ENCODE results near the gene MFRP. TPM values are rescaled to one million over a fixed set of nuclear protein-coding genes. Genes with fewer than 3 reads are reported as not detected.

Gene MFRP
- total RNA-seq, 1 experiment from 2014 or later = not detected

DNA sequence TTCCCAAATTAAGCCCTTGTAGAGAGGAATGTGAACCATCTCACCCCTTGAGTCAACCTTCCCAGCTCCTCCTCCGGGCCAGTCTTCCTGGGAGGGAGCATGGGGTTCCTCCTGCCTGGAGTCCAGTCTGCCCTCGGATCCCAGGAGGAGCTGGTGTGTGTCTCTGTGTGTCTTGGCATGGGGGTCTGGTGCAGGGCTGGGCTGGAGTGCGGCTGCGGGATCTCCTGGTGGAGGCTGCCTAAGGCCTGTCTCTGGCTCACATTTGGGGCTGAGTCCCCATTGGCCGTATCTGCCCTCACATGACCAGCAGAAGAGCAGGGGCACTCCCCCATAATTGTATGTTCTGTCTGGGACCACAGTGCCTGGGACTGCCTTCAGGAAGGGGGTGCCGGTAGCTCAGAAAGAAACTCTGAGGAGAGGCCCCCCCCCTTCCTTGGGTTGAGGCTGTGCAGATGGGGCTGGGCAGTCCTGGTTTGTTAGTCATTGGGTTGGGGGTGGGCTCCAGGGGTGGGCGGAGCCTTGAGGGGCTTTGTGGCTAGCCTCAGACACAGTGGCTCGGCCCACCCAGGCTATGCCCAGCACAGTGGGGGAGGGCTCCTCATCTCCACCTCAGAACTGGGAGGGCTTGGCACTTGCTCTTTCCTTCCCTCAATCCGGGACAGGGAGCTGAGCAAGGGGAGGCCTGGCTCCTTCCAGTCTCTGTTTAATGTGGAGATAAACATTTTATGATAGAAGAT is 8.8 kb downstream of the MFRP start:
- TF ChIP-seq TCF7L2 (IDR thresholded peaks at IDR 0.05; ENCODE audit: low read depth, low read length) = no peak
- 0 out of 2 replicates have a peak, but pooled peaks have one; percentile 19 for TF ChIP-seq POLR2AphosphoS5 (IDR thresholded peaks at IDR 0.05; ENCODE audit: low read depth, low read length)
- Histone ChIP-seq H3K4me1 (ENCODE audit: control insufficient read depth, insufficient read depth, low read length) (peaks cover 40% of the 10 kb centered on the region), H3K4me3 (ENCODE audit: low read depth in 2 of 2, low read length in 2 of 2) (0 out of 4 replicates have a peak overlapping the region, but pooled peaks of 1 of the 2 experiments have one; percentile 16), H3K27me3 (ENCODE audit: control insufficient read depth, insufficient read depth, low read length) (no peaks in the 10 kb centered on the region), H3K9me3 (ENCODE audit: control insufficient read depth, insufficient read depth, low read depth, low read length) (no peaks in the 10 kb centered on the region), H3K36me3 (ENCODE audit: control insufficient read depth, insufficient read depth, low read length) (no peaks in the 10 kb centered on the region), H3K27ac (ENCODE audit: low read length) (peak overlapping the region; percentile 40)
- intact Hi-C loops (cut with micrococcal nuclease; ENCODE audit: unreplicated experiment) (loop anchor here (2.0 to 5.0 kb wide), 2 partner anchors 35 to 137 kb away; no protein-coding TSS in a partner anchor), in situ Hi-C loops (cut with HindIII; ENCODE audit: low pct_unique_long_range_greater_than_20kb, low sequenced_read_pairs) (no loop called here)
- ChIA-PET POLR2A (interaction anchor here (0.6 to 1.3 kb wide), 6 partner anchors 18 to 392 kb away, joined by 3 to 13 read pairs (median 4); partner anchors contain the start of genes CBL and HINFP), CTCF (interaction anchor here (0.5 to 3.5 kb wide), 26 partner anchors 10 to 739 kb away, joined by 3 to 43 read pairs (median 5); partner anchors contain the start of genes CBL, DPAGT1, USP2 and VPS11)
- no peak for DNase-seq (ENCODE audit: low read depth, low spot score)
- no TSS peak for BruUV-seq (replicated peaks)
- ATAC-seq = peak; percentile 39

DNA sequence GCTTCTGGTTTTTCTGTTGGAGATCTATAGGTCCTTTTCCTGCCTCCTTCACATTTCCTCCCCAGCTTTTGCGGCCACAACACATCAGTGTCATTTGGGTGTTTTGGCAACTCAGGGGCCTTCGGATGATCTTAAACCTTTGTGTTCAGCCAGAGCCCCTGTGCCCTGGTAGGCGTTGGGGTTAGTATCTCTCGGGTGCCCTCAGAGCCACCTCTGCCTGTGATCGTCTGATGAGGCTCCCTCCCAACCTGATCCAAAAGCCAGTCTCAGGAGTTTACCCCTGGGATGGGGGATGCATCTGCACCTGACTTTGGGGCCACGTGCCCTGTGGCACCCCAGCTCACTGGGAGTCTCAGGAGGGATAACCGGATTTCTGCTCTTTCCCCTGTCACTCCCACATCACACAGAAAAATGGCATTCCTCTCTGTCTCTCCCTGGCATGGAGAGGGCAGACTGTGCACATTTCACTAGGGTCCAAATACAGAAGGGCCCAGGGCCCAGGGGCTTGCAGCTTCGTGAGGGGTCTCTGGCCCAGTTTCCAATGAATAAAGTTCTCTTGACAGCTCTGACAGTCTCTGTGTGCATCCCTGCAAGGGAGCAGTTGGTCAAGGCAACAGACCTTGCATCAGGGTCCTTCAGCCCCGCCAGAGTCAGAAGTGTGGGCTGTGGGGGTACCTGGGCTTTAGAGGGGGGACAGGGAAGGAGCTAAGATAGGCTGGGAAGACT is 9.6 kb downstream of the MFRP start:
- H3K27ac ChIP-seq (ENCODE audit: low read length) = peak overlapping the region; percentile 40; the same call in 1 of the 2 replicates
- in situ Hi-C loops (cut with HindIII; ENCODE audit: low pct_unique_long_range_greater_than_20kb, low sequenced_read_pairs) = no loop called here
- peaks cover 40% of the 10 kb centered on the region for H3K4me1 ChIP-seq (ENCODE audit: control insufficient read depth, insufficient read depth, low read length)
- no peaks in the 10 kb centered on the region for H3K27me3 ChIP-seq (ENCODE audit: control insufficient read depth, insufficient read depth, low read length)
- no TSS peak for BruUV-seq (replicated peaks)
- no peaks in the 10 kb centered on the region for H3K36me3 ChIP-seq (ENCODE audit: control insufficient read depth, insufficient read depth, low read length)
- no peaks in the 10 kb centered on the region for H3K9me3 ChIP-seq (ENCODE audit: control insufficient read depth, insufficient read depth, low read depth, low read length)
- intact Hi-C loops (cut with micrococcal nuclease; ENCODE audit: unreplicated experiment) = loop anchor here (5.0 kb wide), 1 partner anchor 35 kb away; no protein-coding TSS in a partner anchor
- ATAC-seq (no peak), DNase-seq (ENCODE audit: low read depth, low spot score) (no peak)
- ChIA-PET CTCF (interaction anchor here (1.1 to 3.5 kb wide), 4 partner anchors 14 to 138 kb away, joined by 3 to 43 read pairs (median 13); no protein-coding TSS in a partner anchor), POLR2A (interaction anchor here (0.6 to 0.7 kb wide), 2 partner anchors 131 to 391 kb away, joined by 3 to 5 read pairs; partner anchors contain the start of gene CBL)
- no peak overlapping the region for H3K4me3 ChIP-seq (ENCODE audit: low read depth in 2 of 2, low read length in 2 of 2)
- no peak for TF ChIP-seq SIN3A (IDR thresholded peaks at IDR 0.05; ENCODE audit: borderline replicate concordance, insufficient read depth, low read depth, low read length)
- TF ChIP-seq, protein P1, sequence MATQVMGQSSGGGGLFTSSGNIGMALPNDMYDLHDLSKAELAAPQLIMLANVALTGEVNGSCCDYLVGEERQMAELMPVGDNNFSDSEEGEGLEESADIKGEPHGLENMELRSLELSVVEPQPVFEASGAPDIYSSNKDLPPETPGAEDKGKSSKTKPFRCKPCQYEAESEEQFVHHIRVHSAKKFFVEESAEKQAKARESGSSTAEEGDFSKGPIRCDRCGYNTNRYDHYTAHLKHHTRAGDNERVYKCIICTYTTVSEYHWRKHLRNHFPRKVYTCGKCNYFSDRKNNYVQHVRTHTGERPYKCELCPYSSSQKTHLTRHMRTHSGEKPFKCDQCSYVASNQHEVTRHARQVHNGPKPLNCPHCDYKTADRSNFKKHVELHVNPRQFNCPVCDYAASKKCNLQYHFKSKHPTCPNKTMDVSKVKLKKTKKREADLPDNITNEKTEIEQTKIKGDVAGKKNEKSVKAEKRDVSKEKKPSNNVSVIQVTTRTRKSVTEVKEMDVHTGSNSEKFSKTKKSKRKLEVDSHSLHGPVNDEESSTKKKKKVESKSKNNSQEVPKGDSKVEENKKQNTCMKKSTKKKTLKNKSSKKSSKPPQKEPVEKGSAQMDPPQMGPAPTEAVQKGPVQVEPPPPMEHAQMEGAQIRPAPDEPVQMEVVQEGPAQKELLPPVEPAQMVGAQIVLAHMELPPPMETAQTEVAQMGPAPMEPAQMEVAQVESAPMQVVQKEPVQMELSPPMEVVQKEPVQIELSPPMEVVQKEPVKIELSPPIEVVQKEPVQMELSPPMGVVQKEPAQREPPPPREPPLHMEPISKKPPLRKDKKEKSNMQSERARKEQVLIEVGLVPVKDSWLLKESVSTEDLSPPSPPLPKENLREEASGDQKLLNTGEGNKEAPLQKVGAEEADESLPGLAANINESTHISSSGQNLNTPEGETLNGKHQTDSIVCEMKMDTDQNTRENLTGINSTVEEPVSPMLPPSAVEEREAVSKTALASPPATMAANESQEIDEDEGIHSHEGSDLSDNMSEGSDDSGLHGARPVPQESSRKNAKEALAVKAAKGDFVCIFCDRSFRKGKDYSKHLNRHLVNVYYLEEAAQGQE (IDR thresholded peaks at IDR 0.05; ENCODE audit: insufficient read depth in 1 of 2, low read depth in 2 of 2, low read length in 1 of 2) = no peak
- TF ChIP-seq TCF7L2 (IDR thresholded peaks at IDR 0.05; ENCODE audit: low read depth, low read length) = no peak
- TF ChIP-seq POLR2AphosphoS5 (IDR thresholded peaks at IDR 0.05; ENCODE audit: low read depth, low read length) = no peak
- TF ChIP-seq, protein P2, sequence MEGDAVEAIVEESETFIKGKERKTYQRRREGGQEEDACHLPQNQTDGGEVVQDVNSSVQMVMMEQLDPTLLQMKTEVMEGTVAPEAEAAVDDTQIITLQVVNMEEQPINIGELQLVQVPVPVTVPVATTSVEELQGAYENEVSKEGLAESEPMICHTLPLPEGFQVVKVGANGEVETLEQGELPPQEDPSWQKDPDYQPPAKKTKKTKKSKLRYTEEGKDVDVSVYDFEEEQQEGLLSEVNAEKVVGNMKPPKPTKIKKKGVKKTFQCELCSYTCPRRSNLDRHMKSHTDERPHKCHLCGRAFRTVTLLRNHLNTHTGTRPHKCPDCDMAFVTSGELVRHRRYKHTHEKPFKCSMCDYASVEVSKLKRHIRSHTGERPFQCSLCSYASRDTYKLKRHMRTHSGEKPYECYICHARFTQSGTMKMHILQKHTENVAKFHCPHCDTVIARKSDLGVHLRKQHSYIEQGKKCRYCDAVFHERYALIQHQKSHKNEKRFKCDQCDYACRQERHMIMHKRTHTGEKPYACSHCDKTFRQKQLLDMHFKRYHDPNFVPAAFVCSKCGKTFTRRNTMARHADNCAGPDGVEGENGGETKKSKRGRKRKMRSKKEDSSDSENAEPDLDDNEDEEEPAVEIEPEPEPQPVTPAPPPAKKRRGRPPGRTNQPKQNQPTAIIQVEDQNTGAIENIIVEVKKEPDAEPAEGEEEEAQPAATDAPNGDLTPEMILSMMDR (IDR thresholded peaks at IDR 0.05) = no peak
